Right ventricle myocardium superior (tissue), 1 donor: ENCODE results near the gene ALOXE3. TPM values are rescaled to one million over a fixed set of nuclear protein-coding genes. Genes with fewer than 3 reads are reported as not detected.

Source experiments
- ATAC-seq: fragments of 200-7000 bp; cut with Tn5 transposase; one replicate; pipeline ENCODE4 v1.9.1; 2020; ENCODE audit warnings: mild to moderate bottlenecking; ENCODE audit not compliant: poor library complexity
- DNase-seq: peaks from one replicate; pipeline ENCODE4 v3.0.0-alpha.2; 2020
- intact Hi-C: fragments of 100-400 bp; cut with DNase I; formaldehyde crosslinking; loops from one replicate; pipeline ENCODE4 v1.11.2; 2022
- long read RNA-seq: library from polyadenylated mRNA; unstranded; transcript quantifications from one replicate; pipeline ENCODE4 v2.0.0, GENCODE V29; 2021
- total RNA-seq: library from RNA; stranded (reverse); fragmentation: NEBNext Ultra II Directional; extraction: Animal tissue kit (Norgen Biotek cat#: 25700); gene quantifications from one replicate; pipeline ENCODE4 v1.2.1, GENCODE V29; 2021
- donor health status: DM: no; HTN: yes; CAD: no; lungs with severe emphysema.

ALOXE3 gene
- not detected for total RNA-seq
- long read RNA-seq: 0 reads

DNA sequence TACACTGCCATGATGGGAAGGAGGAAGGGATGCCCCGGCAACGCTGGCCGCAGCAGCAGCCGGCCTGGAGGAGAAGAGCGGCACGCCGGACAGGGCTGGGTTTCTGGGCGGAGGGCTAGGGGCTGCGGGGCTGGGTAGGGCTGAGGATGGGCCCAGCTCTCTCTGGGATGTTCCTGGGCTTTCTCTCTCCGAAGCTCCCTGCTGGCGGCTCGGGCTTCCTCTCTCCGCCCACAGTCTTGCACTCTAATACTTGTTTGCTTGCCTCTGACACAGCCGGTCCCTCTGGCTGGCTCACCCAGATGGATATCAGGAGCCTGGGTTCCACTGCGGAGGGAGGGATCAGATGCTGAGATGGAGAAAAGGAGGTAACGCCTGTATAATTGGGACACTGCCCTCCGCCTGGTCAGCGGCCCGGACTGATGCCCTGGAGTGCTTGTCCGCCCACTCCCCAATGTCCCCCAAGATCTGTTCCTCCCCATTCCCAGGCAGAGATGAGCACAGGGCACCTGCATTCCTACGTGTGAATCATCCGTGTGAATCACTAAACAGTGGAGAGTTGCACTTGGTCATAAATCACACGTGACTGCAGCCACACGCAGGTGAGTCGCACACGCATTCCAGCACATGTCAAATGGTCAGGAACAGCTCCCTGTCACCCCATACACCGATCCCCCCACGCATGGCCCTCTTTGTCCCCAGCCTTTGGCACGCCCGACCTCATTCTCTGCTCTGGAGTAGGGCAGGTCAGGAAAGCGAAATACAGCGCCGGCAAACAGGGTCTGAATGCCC lies at the start of gene ALOXE3:
TSS of gene ALOXE3 (minus strand) at position 535 of the 789 bp plus-strand sequence. CDS start at position 11, 524 bp downstream.
- intact Hi-C loops: loop anchor here (2.0 kb wide), 1 partner anchor 69 kb away; no protein-coding TSS in a partner anchor
- ATAC-seq: no peak
- peak; percentile 56 for DNase-seq

DNA sequence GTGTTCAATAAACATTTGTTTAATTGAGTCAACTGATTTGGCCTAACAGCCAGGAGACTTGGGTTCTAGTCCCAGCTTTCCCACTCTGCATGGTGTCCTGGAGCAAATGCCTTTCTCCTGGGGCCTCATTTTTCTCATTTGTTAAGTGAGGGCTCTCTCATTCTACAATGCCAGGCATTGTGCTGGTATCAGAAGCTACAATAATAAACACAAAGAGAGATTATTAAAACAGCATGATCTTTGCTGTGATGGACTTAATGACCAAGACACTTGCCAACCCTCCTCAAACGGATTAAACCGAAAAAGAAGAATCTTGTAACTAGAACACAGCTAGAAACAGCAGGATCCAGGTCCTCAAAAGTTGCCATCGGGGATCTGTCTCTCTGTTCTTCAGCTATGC lies 49.2 kb upstream of the ALOXE3 start:
- ATAC-seq (no peak), DNase-seq (no peak)
- intact Hi-C loops: no loop called here

DNA sequence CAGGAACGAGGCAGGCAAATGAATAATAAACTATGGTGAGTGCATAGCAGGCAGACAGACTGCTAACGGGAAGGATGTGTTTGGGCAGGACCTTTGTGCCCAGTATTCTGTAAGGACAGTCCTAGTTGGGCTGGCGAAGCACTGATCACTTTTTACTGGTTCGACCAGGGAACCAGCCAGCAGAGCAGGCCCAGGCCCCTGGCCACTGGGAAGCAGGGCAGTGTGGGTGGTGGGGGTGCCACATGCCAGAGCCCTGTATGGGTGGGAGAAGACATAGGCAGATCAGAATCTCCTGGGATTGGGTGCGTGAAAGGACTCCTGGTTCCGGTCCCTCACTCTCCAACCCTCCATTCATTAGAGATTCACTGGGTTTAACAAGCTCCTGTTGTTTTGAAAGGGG lies 48.4 kb upstream of the ALOXE3 start:
- intact Hi-C loops: no loop called here
- no peak for ATAC-seq
- DNase-seq: no peak

DNA sequence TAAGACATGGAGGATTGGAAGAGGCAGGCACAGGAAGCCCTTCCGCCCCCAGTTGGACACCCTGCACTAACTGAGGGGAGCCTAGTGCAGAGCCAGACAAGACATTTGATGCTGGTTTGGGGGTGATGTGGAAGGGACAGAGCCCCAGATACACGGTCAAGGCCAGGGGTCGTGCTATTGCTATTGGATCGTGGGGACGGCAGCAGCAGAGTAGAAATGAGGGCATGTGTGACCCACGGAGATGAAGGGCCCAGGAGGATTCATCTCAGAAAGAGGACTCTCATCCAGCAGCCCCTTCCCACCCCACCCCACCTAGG lies 46.5 kb upstream of the ALOXE3 start:
- intact Hi-C loops: loop anchor here (5.0 kb wide), 1 partner anchor 42 kb away; the partner anchor contains the start of gene HES7
- ATAC-seq (no peak), DNase-seq (peak; percentile 40)

DNA sequence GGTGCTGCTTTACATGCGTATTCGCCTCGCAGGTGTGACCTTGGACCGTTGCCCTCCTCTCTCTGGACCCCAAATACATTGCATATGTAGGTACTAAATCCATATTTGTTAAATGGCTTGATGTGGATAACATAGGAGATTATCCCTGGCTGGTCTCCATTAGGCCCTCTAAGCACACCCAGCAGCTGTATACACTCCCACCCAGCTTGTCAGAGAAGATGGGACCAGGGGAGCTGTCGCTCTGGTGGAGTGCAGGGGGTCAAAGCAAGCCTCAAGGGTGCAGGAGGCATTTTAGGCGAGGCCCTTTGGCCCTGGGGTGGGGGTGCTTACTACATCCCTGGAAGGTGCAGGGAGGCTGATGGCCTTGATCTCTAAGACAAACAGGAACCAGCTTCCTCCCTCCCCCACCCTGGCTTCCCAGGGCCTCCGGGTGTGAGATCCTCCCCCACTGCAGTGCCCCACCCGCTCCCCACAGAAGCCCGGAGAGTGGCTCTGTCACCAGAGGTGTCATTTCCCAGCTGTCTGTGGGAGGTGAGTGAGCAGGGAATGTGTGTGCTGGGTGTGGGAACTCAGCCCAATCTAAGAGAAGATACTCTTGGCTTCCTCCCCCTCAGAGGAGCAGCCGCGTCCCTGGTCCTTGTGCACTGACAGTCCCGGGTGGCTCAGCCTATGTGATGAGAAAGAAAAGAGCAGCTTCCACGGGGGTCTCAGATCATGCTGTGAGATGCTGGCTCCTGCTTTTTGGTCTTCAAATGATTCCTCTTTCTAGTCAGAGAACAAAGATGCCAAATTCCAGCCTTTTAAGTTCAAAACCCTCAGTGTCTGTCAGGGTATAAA lies 45.9 kb upstream of the ALOXE3 start:
- intact Hi-C loops: loop anchor here (5.0 kb wide), 1 partner anchor 42 kb away; the partner anchor contains the start of gene HES7
- peak; percentile 90 for DNase-seq

DNA sequence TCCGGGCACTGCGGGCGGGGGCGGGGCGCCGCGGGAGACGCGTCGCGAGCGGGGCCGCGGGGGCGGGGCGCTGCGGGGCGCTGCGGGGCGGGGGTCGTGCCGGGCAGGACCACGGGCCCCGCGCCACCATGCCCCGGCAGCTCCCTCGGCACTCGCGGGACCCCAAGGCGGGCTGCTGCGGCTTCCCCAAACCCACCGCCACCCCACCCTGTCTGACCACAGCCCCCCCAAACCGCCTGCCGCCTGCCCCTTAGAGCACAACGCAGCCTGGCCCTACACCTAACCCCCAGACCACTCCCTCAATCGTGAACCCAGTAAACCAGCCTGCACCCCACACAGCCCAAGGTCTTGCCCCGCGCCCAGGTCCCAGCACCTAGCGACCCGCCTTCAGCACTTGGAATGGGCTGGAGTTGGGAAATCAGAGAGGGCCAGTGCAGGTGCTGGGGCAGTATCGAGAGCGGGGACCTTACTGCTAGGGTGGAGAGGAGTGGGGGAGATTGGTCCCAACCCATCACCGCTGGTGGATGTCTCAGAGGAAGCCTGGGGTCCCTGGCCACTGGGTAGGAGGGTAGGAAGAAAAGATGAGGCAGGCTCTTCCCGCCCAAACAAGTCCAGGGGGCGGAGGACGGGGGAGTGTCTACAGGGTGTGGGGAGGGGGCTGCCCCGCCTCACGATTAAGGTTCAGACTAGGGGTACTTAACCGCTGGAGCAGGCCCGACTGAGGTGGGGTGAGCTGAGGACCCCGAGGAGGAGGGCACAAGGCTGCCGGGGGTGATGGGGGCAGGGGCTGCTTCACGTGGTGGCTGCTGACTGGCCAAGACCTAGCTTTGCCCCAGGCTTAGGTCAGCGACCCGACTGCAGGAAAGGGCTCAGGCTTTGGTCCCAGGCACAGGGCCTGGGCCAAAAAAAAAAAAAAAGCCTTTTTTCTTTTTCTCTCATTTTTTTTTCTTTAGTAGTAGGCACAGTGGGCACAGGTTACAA lies 45.0 kb upstream of the ALOXE3 start:
- DNase-seq (peak; percentile 54), ATAC-seq (peak; percentile 8)
- intact Hi-C loops: loop anchor here (5.0 kb wide), 1 partner anchor 41 kb away; the partner anchor contains the start of gene HES7

More for the DNA sequence above, 45.9 kb upstream of the ALOXE3 start:
- peak; percentile 80 for ATAC-seq

DNA sequence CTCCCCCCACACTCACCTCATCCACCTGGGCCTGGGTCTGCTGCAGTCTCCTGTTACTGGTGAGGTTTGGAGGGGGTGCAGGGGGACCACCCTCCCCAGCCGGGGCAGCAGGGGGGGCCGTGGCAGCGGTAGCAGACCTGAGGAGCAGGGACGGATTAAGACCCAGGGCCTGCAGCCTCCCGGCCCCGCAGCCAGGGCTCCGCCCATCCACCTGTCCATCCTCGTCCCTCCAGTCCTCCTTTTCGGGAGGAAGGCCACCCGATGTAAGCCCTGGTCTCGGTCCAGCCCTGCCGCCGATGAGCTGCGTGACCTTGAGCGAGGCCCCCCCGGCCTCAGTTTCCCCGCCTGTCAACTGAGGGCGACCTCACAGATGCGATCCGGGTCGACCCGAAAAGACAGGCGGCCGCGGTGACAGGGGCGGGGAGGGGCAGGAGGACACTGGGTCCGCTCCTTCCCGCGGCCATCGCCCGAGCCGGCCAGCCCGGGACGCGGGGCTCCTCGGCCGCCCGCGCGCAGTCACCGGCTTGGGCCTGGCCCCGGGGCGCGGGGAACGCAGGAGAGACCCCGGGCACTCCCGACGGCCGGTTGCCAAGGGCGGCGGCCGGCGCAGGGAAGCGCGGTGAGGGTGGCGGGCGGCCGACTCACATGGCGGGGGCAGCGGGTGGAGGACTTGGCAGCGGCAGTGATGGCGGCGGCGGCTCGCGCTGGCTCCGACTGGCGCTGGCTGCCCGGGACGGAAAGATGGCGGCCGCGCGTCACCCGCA lies 44.1 kb upstream of the ALOXE3 start, which contains the start of gene VAMP2:
TSS of gene VAMP2 (minus strand) at position 716 of the 764 bp plus-strand sequence. CDS start at position 647, 69 bp downstream.
- ATAC-seq: peak; percentile 62
- intact Hi-C loops: loop anchor here (5.0 kb wide), 1 partner anchor 40 kb away; the partner anchor contains the start of gene HES7
- DNase-seq: peak; percentile 92

DNA sequence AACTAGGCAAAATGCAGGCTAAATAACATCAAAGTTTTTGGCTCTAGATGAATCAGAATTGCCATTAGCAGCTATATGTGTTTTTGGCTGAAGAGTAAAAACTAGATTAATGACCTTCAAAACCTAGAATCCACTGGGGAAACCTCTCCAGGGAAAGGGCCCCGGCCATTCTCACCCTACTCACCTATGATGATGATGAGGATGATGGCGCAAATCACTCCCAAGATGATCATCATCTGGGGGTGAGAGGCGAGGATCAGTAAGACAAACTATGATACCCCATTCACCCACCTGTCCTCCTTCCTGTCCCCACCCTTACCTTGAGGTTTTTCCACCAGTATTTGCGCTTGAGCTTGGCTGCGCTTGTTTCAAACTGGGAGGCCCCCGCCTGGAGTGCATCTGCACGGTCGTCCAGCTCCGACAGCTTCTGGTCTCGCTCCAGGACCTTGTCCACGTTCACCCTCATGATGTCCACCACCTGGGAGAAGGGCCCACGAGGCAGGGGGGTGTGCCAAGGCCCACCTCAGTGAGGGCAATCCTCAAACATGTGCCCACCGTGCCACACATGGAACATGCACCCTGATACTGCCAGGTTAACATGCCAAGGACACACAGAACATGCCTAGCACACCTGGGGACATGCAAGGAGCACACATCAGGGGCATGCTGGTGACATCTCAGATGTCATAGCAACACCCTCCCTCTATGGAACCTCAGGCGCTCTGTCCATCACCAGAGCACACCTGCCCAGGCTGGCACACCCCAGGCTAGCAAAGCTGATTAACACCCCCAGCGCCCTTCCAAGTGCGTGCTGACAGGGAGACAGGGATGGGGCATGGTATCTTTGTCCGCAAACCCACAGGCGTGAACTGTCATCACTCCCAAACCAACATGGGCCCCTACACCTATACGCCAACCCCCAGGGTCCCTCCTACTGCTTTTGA lies 43.2 kb upstream of the ALOXE3 start:
- peak; percentile 42 for DNase-seq
- ATAC-seq: no peak
- intact Hi-C loops: loop anchor here (5.0 kb wide), 1 partner anchor 39 kb away; the partner anchor contains the start of gene HES7

DNA sequence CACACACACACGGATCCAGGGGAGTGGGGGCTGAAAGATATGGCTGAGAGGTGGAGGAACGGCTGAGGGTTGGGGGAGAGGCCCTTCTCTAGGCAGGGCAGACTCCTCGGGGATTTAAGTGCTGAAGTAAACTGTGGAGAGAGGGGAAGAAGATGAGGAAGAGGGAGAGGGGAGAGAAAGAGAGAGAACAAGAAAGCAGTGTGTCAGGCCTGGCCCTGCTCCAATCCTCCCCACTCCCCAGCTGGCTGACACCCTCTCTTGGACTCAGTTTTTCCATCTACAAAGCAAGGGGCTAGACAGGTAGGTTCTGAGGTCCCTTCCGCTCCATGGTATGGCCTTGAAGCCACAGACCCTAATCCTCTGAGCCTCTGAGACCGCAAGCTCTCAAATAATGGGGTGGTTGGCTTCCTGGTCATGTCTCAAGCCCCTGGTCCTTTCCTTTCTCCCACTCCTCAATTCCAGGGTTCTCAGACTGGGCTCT lies 42.5 kb upstream of the ALOXE3 start:
- intact Hi-C loops: loop anchor here (5.0 kb wide), 1 partner anchor 38 kb away; the partner anchor contains the start of gene HES7
- ATAC-seq (no peak), DNase-seq (peak; percentile 23)

DNA sequence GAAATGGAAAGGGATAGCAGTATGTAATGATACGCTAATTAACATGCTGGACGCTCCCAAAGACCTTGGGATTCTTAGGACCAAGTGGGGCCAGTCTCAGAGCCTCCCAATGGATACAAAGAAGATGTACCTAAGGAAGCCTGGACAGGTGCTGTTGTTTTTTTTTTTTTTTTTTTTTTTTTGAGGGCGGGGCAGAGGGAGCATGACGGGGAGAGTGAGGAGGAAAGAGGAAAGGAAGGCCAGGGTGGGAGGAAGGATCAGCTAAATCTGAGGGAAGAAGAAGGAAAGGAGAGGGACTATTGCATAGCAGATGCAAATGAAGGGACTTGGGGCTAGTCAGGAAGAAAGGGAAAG lies 41.9 kb upstream of the ALOXE3 start:
- intact Hi-C loops: loop anchor here (5.0 kb wide), 1 partner anchor 38 kb away; the partner anchor contains the start of gene HES7
- ATAC-seq: no peak

DNA sequence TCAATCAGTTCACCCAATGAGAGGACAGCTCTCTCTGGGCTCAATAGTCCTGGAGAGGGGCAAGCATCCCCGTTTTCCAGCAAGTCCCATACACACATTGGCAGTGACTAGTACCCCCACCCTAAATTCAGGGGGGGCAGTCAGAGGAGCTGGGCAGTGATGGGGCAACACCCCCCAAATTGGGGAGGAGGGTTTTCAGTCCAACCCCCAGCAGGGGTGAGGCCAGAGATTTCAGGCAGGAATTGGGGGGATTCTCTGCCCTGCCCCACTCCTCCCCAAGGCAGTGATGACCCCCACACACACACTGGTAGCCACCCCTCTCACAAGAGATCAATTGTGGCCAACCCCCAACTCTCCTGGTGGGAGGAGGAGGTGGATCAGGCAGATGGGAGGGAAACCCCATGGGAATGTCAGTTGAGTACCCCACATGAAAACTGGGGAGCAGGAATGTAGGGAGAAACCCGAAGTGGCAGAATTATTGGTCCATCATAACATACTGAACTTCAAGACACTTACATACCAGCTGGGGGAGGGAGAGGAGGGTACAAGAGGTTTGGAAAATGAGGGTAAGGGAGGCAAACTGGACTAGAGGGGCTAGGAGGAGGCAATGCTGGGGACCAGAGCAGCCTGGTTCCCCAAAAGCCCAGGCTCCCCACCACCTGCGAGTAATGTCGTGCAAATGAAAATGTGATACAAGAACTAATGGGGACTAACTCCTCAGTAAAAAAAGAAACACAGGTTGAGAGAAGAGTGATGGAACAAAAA lies 41.3 kb upstream of the ALOXE3 start:
- intact Hi-C loops: loop anchor here (5.0 kb wide), 1 partner anchor 37 kb away; the partner anchor contains the start of gene HES7
- peak; percentile 11 for DNase-seq

More for the DNA sequence above, 41.9 kb upstream of the ALOXE3 start:
- DNase-seq: no peak

DNA sequence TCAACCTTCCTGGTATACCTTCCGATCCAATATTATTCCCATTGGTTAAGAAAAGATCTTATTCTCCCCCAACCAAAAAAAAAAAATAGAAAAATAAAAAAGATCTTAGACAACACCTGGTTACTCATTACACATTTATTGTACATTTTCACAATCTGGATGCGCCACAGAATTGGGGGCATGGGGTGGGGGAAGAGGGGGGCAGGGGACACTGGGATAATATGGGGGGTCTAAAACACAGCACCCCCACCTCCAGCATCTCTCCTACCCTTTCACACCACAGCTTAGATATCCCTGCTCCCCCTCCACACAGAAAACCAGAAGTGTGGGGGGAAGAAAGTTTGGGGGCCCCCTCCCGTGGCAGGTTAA lies 40.7 kb upstream of the ALOXE3 start:
- intact Hi-C loops: no loop called here
- ATAC-seq: no peak
- no peak for DNase-seq

More for the DNA sequence above, 41.3 kb upstream of the ALOXE3 start:
- no peak for ATAC-seq

DNA sequence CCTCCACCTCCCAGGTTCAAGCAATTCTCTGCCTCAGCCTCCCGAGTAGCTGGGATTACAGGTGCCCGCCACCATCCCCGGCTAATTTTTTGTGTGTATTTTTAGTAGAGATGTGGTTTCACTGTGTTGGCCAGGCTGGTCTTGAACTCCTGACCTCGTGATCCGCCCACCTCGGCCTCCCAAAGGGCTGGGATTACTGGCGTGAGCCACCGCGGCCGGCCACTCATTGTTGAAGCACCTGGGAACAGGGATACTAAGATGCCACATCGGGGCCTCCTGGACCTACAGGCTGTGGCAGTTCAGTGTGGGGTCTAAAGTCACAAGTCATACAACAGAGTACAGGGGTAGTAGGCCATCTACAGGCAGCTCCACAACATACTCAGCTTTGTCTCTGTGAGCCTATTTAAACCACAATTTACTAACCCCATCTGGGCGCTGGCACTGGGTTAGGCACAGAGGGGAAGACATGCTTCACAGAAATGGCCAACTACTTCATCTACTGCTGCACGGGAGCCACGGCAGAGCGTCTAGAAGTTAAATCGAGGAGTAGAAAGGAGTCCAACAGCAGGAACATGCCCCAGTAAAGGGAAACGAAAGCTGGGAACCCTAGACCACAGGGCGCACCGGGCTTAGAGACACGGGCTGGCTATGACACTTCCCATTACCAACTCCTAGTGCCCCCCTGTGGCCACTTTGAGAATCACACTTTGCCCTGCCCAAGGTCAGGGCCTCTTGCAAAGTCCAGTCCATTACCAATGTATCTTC lies 40.1 kb upstream of the ALOXE3 start:
- DNase-seq (peak; percentile 95), ATAC-seq (peak; percentile 8)
- intact Hi-C loops: no loop called here

DNA sequence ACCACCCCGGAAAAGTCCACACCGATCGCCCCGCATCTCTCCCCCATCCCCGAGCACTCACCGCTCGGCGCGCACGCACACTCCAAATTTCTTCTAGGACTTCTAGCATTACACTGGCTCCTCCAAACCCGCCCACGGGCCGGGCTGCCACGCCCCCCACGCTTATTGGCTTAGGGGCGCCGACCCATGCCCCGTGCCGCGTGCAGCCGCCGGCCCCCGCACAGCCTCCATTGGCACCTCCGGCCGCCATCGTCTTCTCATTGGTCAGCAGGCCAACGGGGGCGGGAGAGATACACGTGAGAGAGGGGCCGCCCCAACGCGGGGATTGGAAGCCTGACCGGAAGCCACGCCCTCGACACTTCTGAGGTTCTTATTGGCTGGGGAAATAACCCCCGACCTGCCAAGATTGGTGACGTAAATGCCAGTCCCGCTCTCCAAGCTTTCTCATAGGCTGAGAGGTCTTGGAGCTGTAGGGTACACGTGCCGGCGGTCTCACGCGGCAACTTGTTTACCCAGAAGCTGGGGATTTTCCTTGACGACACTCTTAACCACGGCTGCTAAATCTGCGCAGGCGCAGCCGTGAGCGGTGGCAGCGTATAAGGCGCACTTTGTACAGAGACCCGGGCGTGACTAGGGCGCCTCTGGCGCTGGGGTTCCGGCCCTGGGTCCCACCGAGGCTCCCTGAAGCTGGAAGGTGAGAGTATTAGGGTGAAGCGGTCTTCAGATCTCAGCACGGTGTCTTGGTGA lies 38.1 kb upstream of the ALOXE3 start:
- intact Hi-C loops: no loop called here
- peak; percentile 100 for DNase-seq
- peak; percentile 63 for ATAC-seq
